Measurements from ENCODE around the gene PASD1. TPM values are rescaled to one million over a fixed set of nuclear protein-coding genes. Genes with fewer than 3 reads are reported as not detected.

Gene PASD1
- total RNA-seq, 1 donor from 2014 or later = not detected

DNA sequence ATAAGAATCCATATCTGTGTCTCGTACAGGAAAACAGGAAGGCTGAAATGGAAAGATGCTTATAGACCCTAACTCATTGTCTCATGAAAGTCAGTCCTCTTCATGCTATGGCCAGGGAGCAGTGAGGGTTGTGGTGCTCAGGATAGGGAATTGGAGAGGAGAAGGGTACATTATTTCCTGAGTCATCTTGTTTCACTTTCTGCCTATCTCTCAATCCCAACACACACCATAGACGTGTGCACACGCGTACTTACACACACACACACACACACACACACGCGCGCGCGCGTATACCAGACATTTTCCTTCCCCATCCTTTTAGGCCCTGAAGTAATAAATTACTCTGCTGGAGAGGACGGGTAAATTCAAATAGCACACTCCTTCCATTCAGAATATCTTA lies 78.1 kb downstream of the PASD1 start:
- Histone ChIP-seq H3K4me1 (no peaks in the 10 kb centered on the region), H3K4me2 (no peak overlapping the region), H3K27ac (no peak overlapping the region), H2AFZ (replicated peaks) (no peak overlapping the region), H3K9ac (no peak overlapping the region), H3K79me2 (ENCODE audit: low read depth) (no peaks in the 10 kb centered on the region), H4K20me1 (ENCODE audit: low read depth) (no peaks in the 10 kb centered on the region), H3K4me3 (no peak overlapping the region), H3K36me3 (no peaks in the 10 kb centered on the region), H3K9me3 (ENCODE audit: low read depth) (no peaks in the 10 kb centered on the region), H3K27me3 (no peaks in the 10 kb centered on the region), H3F3A (ENCODE audit: low read depth) (no peaks in the 10 kb centered on the region)
- no peak for TF ChIP-seq EZH2phosphoT487 (IDR thresholded peaks at IDR 0.05)
- TF ChIP-seq, protein P1, sequence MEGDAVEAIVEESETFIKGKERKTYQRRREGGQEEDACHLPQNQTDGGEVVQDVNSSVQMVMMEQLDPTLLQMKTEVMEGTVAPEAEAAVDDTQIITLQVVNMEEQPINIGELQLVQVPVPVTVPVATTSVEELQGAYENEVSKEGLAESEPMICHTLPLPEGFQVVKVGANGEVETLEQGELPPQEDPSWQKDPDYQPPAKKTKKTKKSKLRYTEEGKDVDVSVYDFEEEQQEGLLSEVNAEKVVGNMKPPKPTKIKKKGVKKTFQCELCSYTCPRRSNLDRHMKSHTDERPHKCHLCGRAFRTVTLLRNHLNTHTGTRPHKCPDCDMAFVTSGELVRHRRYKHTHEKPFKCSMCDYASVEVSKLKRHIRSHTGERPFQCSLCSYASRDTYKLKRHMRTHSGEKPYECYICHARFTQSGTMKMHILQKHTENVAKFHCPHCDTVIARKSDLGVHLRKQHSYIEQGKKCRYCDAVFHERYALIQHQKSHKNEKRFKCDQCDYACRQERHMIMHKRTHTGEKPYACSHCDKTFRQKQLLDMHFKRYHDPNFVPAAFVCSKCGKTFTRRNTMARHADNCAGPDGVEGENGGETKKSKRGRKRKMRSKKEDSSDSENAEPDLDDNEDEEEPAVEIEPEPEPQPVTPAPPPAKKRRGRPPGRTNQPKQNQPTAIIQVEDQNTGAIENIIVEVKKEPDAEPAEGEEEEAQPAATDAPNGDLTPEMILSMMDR (IDR thresholded peaks at IDR 0.05) = no peak
- TF ChIP-seq EZH2 (IDR thresholded peaks at IDR 0.05) = no peak
- no peak overlapping the region for H3K27ac Mint-ChIP-seq
- no peaks in the 10 kb centered on the region for H3K4me1 Mint-ChIP-seq
- no peak for DNase-seq (ENCODE audit: low spot score)
- no peaks in the 10 kb centered on the region for H3K36me3 Mint-ChIP-seq
- no peak overlapping the region for H3K4me3 Mint-ChIP-seq
- H3K27me3 Mint-ChIP-seq (ENCODE audit: insufficient read depth, low read depth) = no peaks in the 10 kb centered on the region
- no peaks in the 10 kb centered on the region for H3K9me3 Mint-ChIP-seq

DNA sequence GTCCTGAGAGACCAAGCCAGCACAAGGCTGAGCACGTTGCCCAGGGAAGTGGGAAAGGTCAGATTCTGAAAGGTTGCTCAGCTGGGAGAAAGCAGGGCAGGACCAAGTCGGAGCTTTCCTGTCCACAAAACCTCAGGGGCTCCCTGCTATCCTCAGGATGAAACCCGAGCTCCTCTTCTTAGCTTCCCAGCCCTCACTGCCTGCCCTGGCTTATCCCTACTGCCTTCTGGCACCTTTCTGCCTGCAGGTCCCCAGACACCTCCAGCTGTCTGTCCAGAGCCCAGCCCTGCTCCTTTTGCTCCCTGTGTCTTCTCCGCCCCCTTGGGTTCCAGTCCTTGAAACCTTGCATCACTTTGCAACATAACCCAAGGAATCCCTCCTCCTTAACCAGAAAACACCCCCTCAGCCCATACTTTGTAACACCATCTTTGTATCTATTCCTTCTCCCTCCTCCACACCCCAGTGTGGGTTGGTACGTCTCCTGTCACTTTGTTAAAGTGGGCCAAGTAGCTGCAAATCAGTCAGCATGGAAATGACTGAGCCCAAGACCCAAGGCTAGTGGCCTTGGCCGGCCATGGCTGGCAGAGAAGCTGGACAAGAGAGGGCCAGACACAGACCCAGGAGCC lies 111.8 kb downstream of the PASD1 start:
- Histone ChIP-seq H4K20me1 (ENCODE audit: low read depth) (no peaks in the 10 kb centered on the region), H3K9ac (no peak overlapping the region), H3K9me3 (ENCODE audit: low read depth) (no peaks in the 10 kb centered on the region), H3K4me3 (no peak overlapping the region), H2AFZ (replicated peaks) (no peak overlapping the region), H3K79me2 (ENCODE audit: low read depth) (no peaks in the 10 kb centered on the region), H3K36me3 (no peaks in the 10 kb centered on the region), H3F3A (ENCODE audit: low read depth) (no peaks in the 10 kb centered on the region), H3K27ac (no peak overlapping the region), H3K27me3 (no peaks in the 10 kb centered on the region), H3K4me2 (no peak overlapping the region), H3K4me1 (no peaks in the 10 kb centered on the region)
- H3K4me3 Mint-ChIP-seq = no peak overlapping the region
- H3K36me3 Mint-ChIP-seq = no peaks in the 10 kb centered on the region
- peaks cover 4% of the 10 kb centered on the region for H3K27me3 Mint-ChIP-seq (ENCODE audit: insufficient read depth, low read depth)
- DNase-seq (ENCODE audit: low spot score) = no peak
- no peaks in the 10 kb centered on the region for H3K4me1 Mint-ChIP-seq
- peaks cover 4% of the 10 kb centered on the region for H3K9me3 Mint-ChIP-seq
- no peak overlapping the region for H3K27ac Mint-ChIP-seq
- TF ChIP-seq, protein P1 (IDR thresholded peaks at IDR 0.05) = no peak
- TF ChIP-seq EZH2phosphoT487 (IDR thresholded peaks at IDR 0.05) (no peak), EZH2 (IDR thresholded peaks at IDR 0.05) (no peak)

DNA sequence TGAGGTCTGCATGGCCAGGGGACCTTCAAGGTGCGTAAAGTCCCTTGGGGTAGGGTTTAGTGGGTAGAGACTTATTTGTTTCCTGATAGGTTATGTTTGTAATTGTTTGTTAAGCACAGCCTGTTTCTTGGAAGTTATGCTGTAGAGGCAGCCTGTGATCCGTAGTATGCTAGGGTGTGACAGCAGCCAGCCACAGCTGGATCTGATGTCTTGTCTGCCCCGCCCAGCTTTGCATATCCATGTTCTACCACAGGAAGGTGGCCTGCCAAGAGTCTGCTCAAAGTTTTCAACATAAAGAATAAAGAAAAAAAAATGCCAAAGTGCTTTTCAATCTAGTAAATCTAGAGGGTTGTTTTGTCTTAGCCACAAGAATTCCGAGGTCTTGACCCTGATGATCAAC lies 112.7 kb downstream of the PASD1 start:
- H3K27ac Mint-ChIP-seq = no peak overlapping the region
- H3K36me3 Mint-ChIP-seq = no peaks in the 10 kb centered on the region
- Histone ChIP-seq H3K4me3 (no peak overlapping the region), H3K9me3 (ENCODE audit: low read depth) (no peaks in the 10 kb centered on the region), H3K9ac (no peak overlapping the region), H3K27ac (no peak overlapping the region), H3K27me3 (no peaks in the 10 kb centered on the region), H2AFZ (replicated peaks) (no peak overlapping the region), H3F3A (ENCODE audit: low read depth) (no peaks in the 10 kb centered on the region), H4K20me1 (ENCODE audit: low read depth) (no peaks in the 10 kb centered on the region), H3K36me3 (no peaks in the 10 kb centered on the region), H3K79me2 (ENCODE audit: low read depth) (no peaks in the 10 kb centered on the region), H3K4me1 (no peaks in the 10 kb centered on the region), H3K4me2 (no peak overlapping the region)
- DNase-seq (ENCODE audit: low spot score) = no peak
- TF ChIP-seq EZH2 (IDR thresholded peaks at IDR 0.05) = no peak
- TF ChIP-seq, protein P1 (IDR thresholded peaks at IDR 0.05) = no peak
- no peak for TF ChIP-seq EZH2phosphoT487 (IDR thresholded peaks at IDR 0.05)
- peaks cover 4% of the 10 kb centered on the region for H3K9me3 Mint-ChIP-seq
- no peak overlapping the region for H3K4me3 Mint-ChIP-seq
- H3K27me3 Mint-ChIP-seq (ENCODE audit: insufficient read depth, low read depth) = peaks cover 2% of the 10 kb centered on the region
- H3K4me1 Mint-ChIP-seq = no peaks in the 10 kb centered on the region

Measured in neural progenitor cell (in vitro differentiated cells).